Prostate gland (tissue), 2 donors: ENCODE results near the gene KLHL29.

ENCODE experiments used
- CTCF ChIP-seq, 4 experiments: fragments of 200-600 bp in 2 of 4; fragments of 450-650 bp in 2 of 4; sonication (generic) in 2 of 4; IDR thresholded peaks; 1 replicate in 3 of 4; 2 replicates in 1 of 4; pipeline ENCODE4 v1.5.1; 2016 to 2019; ENCODE audit warnings: antibody characterized with exemption in 4 of 4, mild to moderate bottlenecking in 2 of 4, moderate library complexity in 2 of 4
- POLR2A ChIP-seq: fragments of 450-650 bp; IDR thresholded peaks from one replicate; pipeline ENCODE4 v1.6.1; 2016; ENCODE audit warnings: antibody characterized with exemption, mild to moderate bottlenecking

- no peak for TF ChIP-seq POLR2A
- TF ChIP-seq CTCF (IDR thresholded peaks at IDR 0.05): no peak
Observed at GRCh38 chr2:23568211-23568610, 183.2 kb downstream of the KLHL29 start.
